ENCODE data around the gene UBR1.

GRCh38 chr15:43025150-43025549 is 80.7 kb downstream of the UBR1 start:
- no peak for TF ChIP-seq POLR2AphosphoS5 (IDR thresholded peaks at IDR 0.05; ENCODE audit: low read depth, low read length)
- TF ChIP-seq TAF1 (IDR thresholded peaks at IDR 0.05; ENCODE audit: borderline replicate concordance, insufficient read depth, low read length), result no peak
- TF ChIP-seq, protein P1, sequence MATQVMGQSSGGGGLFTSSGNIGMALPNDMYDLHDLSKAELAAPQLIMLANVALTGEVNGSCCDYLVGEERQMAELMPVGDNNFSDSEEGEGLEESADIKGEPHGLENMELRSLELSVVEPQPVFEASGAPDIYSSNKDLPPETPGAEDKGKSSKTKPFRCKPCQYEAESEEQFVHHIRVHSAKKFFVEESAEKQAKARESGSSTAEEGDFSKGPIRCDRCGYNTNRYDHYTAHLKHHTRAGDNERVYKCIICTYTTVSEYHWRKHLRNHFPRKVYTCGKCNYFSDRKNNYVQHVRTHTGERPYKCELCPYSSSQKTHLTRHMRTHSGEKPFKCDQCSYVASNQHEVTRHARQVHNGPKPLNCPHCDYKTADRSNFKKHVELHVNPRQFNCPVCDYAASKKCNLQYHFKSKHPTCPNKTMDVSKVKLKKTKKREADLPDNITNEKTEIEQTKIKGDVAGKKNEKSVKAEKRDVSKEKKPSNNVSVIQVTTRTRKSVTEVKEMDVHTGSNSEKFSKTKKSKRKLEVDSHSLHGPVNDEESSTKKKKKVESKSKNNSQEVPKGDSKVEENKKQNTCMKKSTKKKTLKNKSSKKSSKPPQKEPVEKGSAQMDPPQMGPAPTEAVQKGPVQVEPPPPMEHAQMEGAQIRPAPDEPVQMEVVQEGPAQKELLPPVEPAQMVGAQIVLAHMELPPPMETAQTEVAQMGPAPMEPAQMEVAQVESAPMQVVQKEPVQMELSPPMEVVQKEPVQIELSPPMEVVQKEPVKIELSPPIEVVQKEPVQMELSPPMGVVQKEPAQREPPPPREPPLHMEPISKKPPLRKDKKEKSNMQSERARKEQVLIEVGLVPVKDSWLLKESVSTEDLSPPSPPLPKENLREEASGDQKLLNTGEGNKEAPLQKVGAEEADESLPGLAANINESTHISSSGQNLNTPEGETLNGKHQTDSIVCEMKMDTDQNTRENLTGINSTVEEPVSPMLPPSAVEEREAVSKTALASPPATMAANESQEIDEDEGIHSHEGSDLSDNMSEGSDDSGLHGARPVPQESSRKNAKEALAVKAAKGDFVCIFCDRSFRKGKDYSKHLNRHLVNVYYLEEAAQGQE (IDR thresholded peaks at IDR 0.05; ENCODE audit: insufficient read depth in 1 of 2, low read depth in 2 of 2, low read length in 2 of 2), result no peak
- no peak for TF ChIP-seq SIN3A (IDR thresholded peaks at IDR 0.05; ENCODE audit: borderline replicate concordance, insufficient read depth, low read length)
- TF ChIP-seq FOXP2 (optimal IDR thresholded peaks at IDR 0.05; ENCODE audit: borderline replicate concordance, extremely low read depth, extremely low read length, insufficient read depth), result no peak

All from PFSK-1 (cell line).